H1 (cell line): ENCODE data around the gene KANSL1. TPM values are rescaled to one million over a fixed set of nuclear protein-coding genes. Genes with fewer than 3 reads are reported as not detected.

Source experiments
- BCL11A ChIP-seq, 2 experiments: IDR thresholded peaks; one replicate each; pipeline ENCODE4 v1.6.1; 2011; ENCODE audit warnings: low read depth in 2 of 2, low read length in 2 of 2, mild to moderate bottlenecking in 2 of 2
- CBX5 ChIP-seq: fragments of 300-800, 300-1000 bp; sonication (generic); IDR thresholded peaks from 2 replicates; pipeline ENCODE4 v1.7.1; 2016; ENCODE audit warnings: antibody characterized with exemption, low read length, low read depth
- CHD2 ChIP-seq: IDR thresholded peaks from 2 replicates; pipeline ENCODE4 v1.6.1; 2012; ENCODE audit warnings: low read length, improper control_type of control experiment
- CTCF ChIP-seq, 3 experiments: IDR thresholded peaks; 1 replicate in 2 of 3; 2 replicates in 1 of 3; pipeline versions ENCODE4 v1.5.1 to v1.6.1; 2011; ENCODE audit warnings: low read length in 3 of 3, mild to moderate bottlenecking in 3 of 3, inconsistent platforms in 2 of 3, low read depth in 1 of 3, moderate library complexity in 1 of 3; ENCODE audit not compliant: insufficient read depth in 1 of 3; ENCODE audit errors: control extremely low read depth in 1 of 3
- EGR1 ChIP-seq: IDR thresholded peaks from 2 replicates; pipeline ENCODE4 v1.6.1; 2011; ENCODE audit warnings: low read depth, low read length, borderline replicate concordance
- EP300 ChIP-seq, 2 experiments: IDR thresholded peaks; 1 replicate in 1 of 2; 2 replicates in 1 of 2; pipeline ENCODE4 v1.6.1; 2011 to 2012; ENCODE audit warnings: low read depth in 2 of 2, low read length in 2 of 2, mild to moderate bottlenecking in 2 of 2, borderline replicate concordance in 1 of 2, inconsistent platforms in 1 of 2, moderate library complexity in 1 of 2
- GTF2F1 ChIP-seq: IDR thresholded peaks from 2 replicates; pipeline ENCODE4 v1.6.1; 2012; ENCODE audit warnings: low read depth, low read length, improper control_type of control experiment, borderline replicate concordance
- MAFK ChIP-seq: IDR thresholded peaks from 2 replicates; pipeline ENCODE4 v1.6.1; 2012; ENCODE audit warnings: low read depth, mild to moderate bottlenecking, improper control_type of control experiment, low read length
- PHF8 ChIP-seq: fragments of 200-600 bp; sonication (generic); conservative IDR thresholded peaks from 2 replicates; pipeline ENCODE4 v1.7.1; 2012; ENCODE audit warnings: low read depth, mild to moderate bottlenecking, inconsistent platforms, low read length, moderate library complexity
- POLR2A ChIP-seq, 2 experiments: IDR thresholded peaks; 1 replicate in 1 of 2; 2 replicates in 1 of 2; pipeline ENCODE4 v1.6.1; 2011; ENCODE audit warnings: low read depth in 2 of 2, low read length in 2 of 2, mild to moderate bottlenecking in 2 of 2; ENCODE audit errors: control extremely low read depth in 1 of 2
- POLR2AphosphoS5 ChIP-seq: IDR thresholded peaks from 2 replicates; pipeline ENCODE4 v1.6.1; 2011; ENCODE audit warnings: low read depth, low read length
- RAD21 ChIP-seq, 2 experiments: IDR thresholded peaks in 1 of 2; conservative IDR thresholded peaks in 1 of 2; 2 replicates each; pipeline ENCODE4 v1.6.1; 2011; ENCODE audit warnings: low read depth in 2 of 2, low read length in 2 of 2, improper control_type of control experiment in 1 of 2, inconsistent platforms in 1 of 2, mild to moderate bottlenecking in 1 of 2, moderate library complexity in 1 of 2
- SAP30 ChIP-seq: fragments of 300-600 bp; sonication (generic); IDR thresholded peaks from 2 replicates; pipeline ENCODE4 v1.7.1; 2012; ENCODE audit warnings: low read length, moderate library complexity, mild to moderate bottlenecking, inconsistent platforms; ENCODE audit not compliant: insufficient read depth, insufficient replicate concordance
- SP2 ChIP-seq: IDR thresholded peaks from 2 replicates; pipeline ENCODE4 v1.6.1; 2012; ENCODE audit warnings: mild to moderate bottlenecking, low read length, inconsistent platforms
- SRF ChIP-seq: IDR thresholded peaks from 2 replicates; pipeline ENCODE4 v1.6.1; 2011; ENCODE audit warnings: mild to moderate bottlenecking, low read depth, low read length, moderate library complexity
- TAF1 ChIP-seq: IDR thresholded peaks from 2 replicates; pipeline ENCODE4 v1.6.1; 2011; ENCODE audit warnings: mild to moderate bottlenecking, low read depth, low read length
- TAF7 ChIP-seq: optimal IDR thresholded peaks from 2 replicates; pipeline ENCODE3; 2011; ENCODE audit warnings: low read depth, mild to moderate bottlenecking, inconsistent platforms, low read length, moderate library complexity, borderline replicate concordance
- TBP ChIP-seq: IDR thresholded peaks from 2 replicates; pipeline ENCODE4 v1.6.1; 2011; ENCODE audit warnings: low read depth, low read length, improper control_type of control experiment
- YY1 ChIP-seq: IDR thresholded peaks from 2 replicates; pipeline ENCODE4 v1.6.1; 2011; ENCODE audit warnings: low read depth, mild to moderate bottlenecking, low read length
- polyA plus RNA-seq, 7 experiments: library from polyadenylated mRNA; depleted of rRNA in 3 of 7; stranded (reverse) in 5 of 7; unstranded in 2 of 7; fragments of >200 nt in 5 of 7; fragments of 200-250 nt in 2 of 7; gene quantifications; 1 replicate in 5 of 7; 2 replicates in 1 of 7; 4 replicates in 1 of 7; pipeline versions ENCODE4 v1.2.1 to v1.2.3, GENCODE V29; 2011 to 2013; ENCODE audit warnings: missing spikeins in 2 of 7, mixed read lengths in 2 of 7
- total RNA-seq: library from RNA; stranded (reverse); fragmentation: NEBNext Ultra II Directional; extraction: Animal tissue kit (Norgen Biotek cat#: 25700); gene quantifications from 2 replicates; pipeline ENCODE4 v1.2.1, GENCODE V29; 2021

Gene KANSL1
- total and polyA plus RNA-seq, 2 of the 8 experiments (the other 6 are each of a cell fraction or from before 2014, with no cell fraction given) = 34.0 to 128 TPM

GRCh38 chr17:46193151-46193625 is at the start of gene KANSL1 (continued):
- TF ChIP-seq SAP30 (no peak), CTCF (IDR thresholded peaks at IDR 0.05; ENCODE audit: control extremely low read depth in 1 of 3, insufficient read depth in 1 of 3, low read depth in 1 of 3, low read length in 3 of 3) (peak; percentile 68 to 99 (median 97)), RAD21 (IDR thresholded peaks at IDR 0.05 in 1 of 2, conservative IDR thresholded peaks at IDR 0.05 in 1 of 2; ENCODE audit: low read depth in 2 of 2, low read length in 2 of 2) (peak; percentile 32 to 45; a peak in 3 of 4 replicates), TAF1 (peak; percentile 85; the same call in 1 of the 2 replicates), CHD2 (0 out of 2 replicates have a peak, but pooled peaks have one; percentile 23), POLR2A (IDR thresholded peaks at IDR 0.05; ENCODE audit: control extremely low read depth in 1 of 2, low read depth in 2 of 2, low read length in 2 of 2) (peak; percentile 43 to 94; a peak in 2 of 3 replicates), TBP (peak; percentile 84), PHF8 (peak; percentile 71), EGR1 (0 out of 2 replicates have a peak, but pooled peaks have one; percentile 39), MAFK (no peak), BCL11A (IDR thresholded peaks at IDR 0.05; ENCODE audit: low read depth in 2 of 2, low read length in 2 of 2) (no peak), YY1 (peak; percentile 96), POLR2AphosphoS5 (peak; percentile 62), TAF7 (peak; percentile 71), SRF (no peak), EP300 (IDR thresholded peaks at IDR 0.05; ENCODE audit: borderline replicate concordance in 1 of 2, low read depth in 2 of 2, low read length in 2 of 2) (peak in 1 of 2 experiments; percentile 80; a peak in 1 of 3 replicates), GTF2F1 (peak; percentile 68; the same call in 1 of the 2 replicates), CBX5 (no peak), SP2 (no peak)
